ENCODE data around the gene CHRNA4. TPM values are rescaled to one million over a fixed set of nuclear protein-coding genes. Genes with fewer than 3 reads are reported as not detected.
A peak's percentile ranks its signal among the peaks of the same experiment; 100 is the strongest.
"Not testable (repeated sequence)": the region's sequence is repeated elsewhere in the genome, so short reads cannot be mapped to it uniquely, and the experiment has no call there.

Gene CHRNA4
- total and polyA plus RNA-seq, 9 of the 15 experiments (the other 6 are each of a cell fraction or from before 2014, with no cell fraction given) = not detected

DNA sequence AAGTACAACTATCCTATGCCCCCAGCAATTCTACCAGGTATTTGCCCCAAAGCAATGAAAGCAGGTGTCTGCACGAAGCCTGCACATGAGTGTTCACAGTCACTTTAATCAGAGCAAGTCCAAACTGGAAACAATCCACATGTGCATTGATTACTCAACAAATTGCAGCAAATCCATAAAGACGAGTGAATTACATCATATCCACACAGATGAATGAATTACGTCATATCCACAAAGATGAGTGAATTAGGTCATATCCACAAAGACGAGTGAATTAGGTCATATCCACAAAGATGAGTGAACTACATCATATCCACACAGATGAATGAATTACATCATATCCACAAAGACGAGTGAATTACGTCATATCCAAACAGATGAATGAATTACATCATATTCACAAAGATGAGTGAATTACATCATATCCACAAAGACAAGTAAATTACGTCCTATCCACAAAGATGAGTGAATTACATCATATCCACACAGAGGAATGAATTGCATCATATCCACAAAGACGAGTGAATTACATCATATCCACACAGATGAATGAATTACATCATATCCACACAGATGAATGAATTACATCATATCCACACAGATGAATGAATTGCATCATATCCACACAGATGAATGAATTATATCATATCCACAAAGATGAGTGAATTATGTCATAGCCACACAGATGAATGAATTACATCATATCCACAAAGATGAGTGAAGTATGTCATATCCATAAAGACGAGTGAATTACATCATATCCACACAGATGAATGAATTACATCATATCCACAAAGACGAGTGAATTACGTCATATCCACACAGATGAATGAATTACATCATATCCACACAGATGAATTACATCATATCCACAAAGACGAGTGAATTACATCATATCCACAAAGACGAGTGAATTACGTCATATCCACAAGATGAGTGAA is 21.7 kb downstream of the CHRNA4 start:
- TF ChIP-seq GABPB1 (CRISPR knock-in tag; IDR thresholded peaks at IDR 0.05) = peak; percentile 59
- H4K20me1 ChIP-seq (replicated peaks; ENCODE audit: control insufficient read depth, insufficient read depth, low read length); CTCF ChIA-PET (ENCODE audit: low intra/inter-chr PET ratio); H2AFZ ChIP-seq (ENCODE audit: low read depth, low read length); BruUV-seq (replicated peaks); ATAC-seq; H3K4me3 ChIP-seq; H3K79me2 ChIP-seq (ENCODE audit: control insufficient read depth, insufficient read depth, low read length); H3K9me1 ChIP-seq (ENCODE audit: control insufficient read depth, insufficient read depth, low read length); FAIRE-seq; H3K9me3 ChIP-seq (replicated peaks; ENCODE audit: control insufficient read depth, insufficient read depth, low read depth, low read length); H3K36me3 ChIP-seq (ENCODE audit: control insufficient read depth, insufficient read depth, low read length); H3K4me2 ChIP-seq (ENCODE audit: insufficient read depth, low read length); DNase-seq (ENCODE audit: extremely low read depth in 1 of 4, low spot score in 3 of 4); POLR2A ChIA-PET; intact Hi-C loops (cut with micrococcal nuclease); in situ Hi-C loops (cut with MboI); H3K27ac ChIP-seq (ENCODE audit: extremely low read depth, low read depth, low read length); H3K9ac ChIP-seq (ENCODE audit: insufficient read depth in 1 of 2, low read depth in 2 of 2, low read length in 2 of 2); TF ChIP-seq JUN (IDR thresholded peaks at IDR 0.05; ENCODE audit: borderline replicate concordance, low read depth, low read length); JUND (IDR thresholded peaks at IDR 0.05; ENCODE audit: borderline replicate concordance, low read depth, low read length); ATF3 (CRISPR knock-in tag; conservative IDR thresholded peaks at IDR 0.05): not testable (repeated sequence)
- peak; percentile 86 for TF ChIP-seq JUN (CRISPR knock-in tag; IDR thresholded peaks at IDR 0.05; ENCODE audit: borderline replicate concordance)
- TF ChIP-seq CEBPG (CRISPR knock-in tag; IDR thresholded peaks at IDR 0.05) = peak; percentile 85
- peak; percentile 70 to 90 for TF ChIP-seq CEBPG (tag; conservative IDR thresholded peaks at IDR 0.05 in 1 of 2, IDR thresholded peaks at IDR 0.05 in 1 of 2)
- 0 out of 2 replicates have a peak, but pooled peaks have one; percentile 30 for TF ChIP-seq CREB1 (IDR thresholded peaks at IDR 0.05)
- peak; percentile 72 for TF ChIP-seq CREB1 (CRISPR knock-in tag; IDR thresholded peaks at IDR 0.05)
- TF ChIP-seq TRIM24 (IDR thresholded peaks at IDR 0.05) = peak; percentile 83 to 94
- peak; percentile 14; the same call in 2 of the 3 replicates for TF ChIP-seq JUND (tag; IDR thresholded peaks at IDR 0.05; ENCODE audit: borderline replicate concordance, low read depth, low read length)
- TF ChIP-seq ATF3 (IDR thresholded peaks at IDR 0.05) = peak; percentile 46; the same call in 1 of the 2 replicates
- peak; percentile 15; the same call in 1 of the 2 replicates for TF ChIP-seq CREM (IDR thresholded peaks at IDR 0.05; ENCODE audit: low read depth)
- Histone ChIP-seq H3K27me3 (ENCODE audit: control insufficient read depth in 2 of 2, insufficient read depth in 2 of 2, low read length in 2 of 2) (peaks cover 28 to 52% of the 10 kb centered on the region in 2 experiments; a peak in 4 of 5 replicates), H3K4me1 (replicated peaks in 1 of 2; ENCODE audit: control insufficient read depth in 2 of 2, insufficient read depth in 2 of 2, low read length in 2 of 2) (peaks cover 0 to 12% of the 10 kb centered on the region in 2 experiments; a peak in 2 of 5 replicates)
- 15% methylated on average over 14 of the region's 14 CpGs for WGBS (ENCODE audit: insufficient coverage, low coverage, missing lambda C conversion rate)

Measured in K562 (cell line).